ENCODE measurements around the gene SHB.

- no peak for TF ChIP-seq SP1 (IDR thresholded peaks at IDR 0.05)
- TF ChIP-seq SUZ12 (IDR thresholded peaks at IDR 0.05) = no peak
- TF ChIP-seq LEF1 (IDR thresholded peaks at IDR 0.05; ENCODE audit: borderline replicate concordance) = no peak
- no peak for TF ChIP-seq L3MBTL2 (conservative IDR thresholded peaks at IDR 0.05)
- TF ChIP-seq CTBP1 (IDR thresholded peaks at IDR 0.05; ENCODE audit: borderline replicate concordance) = no peak
- TF ChIP-seq NFRKB (IDR thresholded peaks at IDR 0.05) = no peak
- no peak for TF ChIP-seq BHLHE40 (IDR thresholded peaks at IDR 0.05; ENCODE audit: borderline replicate concordance)
- TF ChIP-seq ARNT (IDR thresholded peaks at IDR 0.05) = no peak
- no peak for TF ChIP-seq ELF4 (IDR thresholded peaks at IDR 0.05)
- TF ChIP-seq PKNOX1 (IDR thresholded peaks at IDR 0.05) = no peak
- no peak for TF ChIP-seq TARDBP (IDR thresholded peaks at IDR 0.05)
- no peak for TF ChIP-seq FOXM1 (IDR thresholded peaks at IDR 0.05; ENCODE audit: borderline replicate concordance)
Observed at GRCh38 chr9:37965116-37965515, 103.9 kb downstream of the SHB start.
